ENCODE data around the gene TEX52. TPM values are rescaled to one million over a fixed set of nuclear protein-coding genes. Genes with fewer than 3 reads are reported as not detected.

TEX52 gene
- total and polyA plus RNA-seq, 12 donors = not detected

GRCh38 chr12:2858334-2858733 is 1.5 kb upstream of the TEX52 start:
- Histone ChIP-seq H3K4me1 (peaks cover 0 to 5% (median 0%) of the 10 kb centered on the region in 9 donors), H3K36me3 (peaks cover 0 to 55% (median 0%) of the 10 kb centered on the region in 9 donors), H3K9me3 (no peaks in the 10 kb centered on the region), H3K4me3 (no peak overlapping the region), H3K27me3 (no peaks in the 10 kb centered on the region), H3K27ac (peak overlapping the region in 3 of 10 donors; percentile 40 to 55 (median 50))
- TF ChIP-seq CTCF (IDR thresholded peaks at IDR 0.05) = no peak
- WGBS, 2 donors = 81 to 87% methylated on average over 2 of the region's 2 CpGs
- intact Hi-C loops (cut with DNase I) = loop anchor here in 8 of 10 donors (10.0 kb wide), 2 partner anchors 86 to 176 kb away; no protein-coding TSS in a partner anchor
- DNase-seq (no peak), ATAC-seq (peak in 1 of 8 donors; percentile 35)

GRCh38 chr12:2857576-2857975 is 737 bp upstream of the TEX52 start:
- Histone ChIP-seq H3K27me3 (no peaks in the 10 kb centered on the region), H3K36me3 (peaks cover 0 to 49% (median 0%) of the 10 kb centered on the region in 9 donors), H3K9me3 (no peaks in the 10 kb centered on the region), H3K4me3 (no peak overlapping the region), H3K4me1 (peaks cover 0 to 5% (median 0%) of the 10 kb centered on the region in 9 donors), H3K27ac (no peak overlapping the region)
- TF ChIP-seq CTCF (IDR thresholded peaks at IDR 0.05) = no peak
- intact Hi-C loops (cut with DNase I) = loop anchor here in 8 of 10 donors (10.0 kb wide), 2 partner anchors 87 to 177 kb away; no protein-coding TSS in a partner anchor
- no peak for ATAC-seq
- no peak for DNase-seq
- WGBS, 2 donors = 94 to 95% methylated on average over 7 of the region's 7 CpGs

- H3K4me1 ChIP-seq = peaks cover 0 to 5% (median 0%) of the 10 kb centered on the region in 9 donors
- intact Hi-C loops (cut with DNase I) = loop anchor here in 8 of 10 donors (10.0 kb wide), 2 partner anchors 89 to 179 kb away; no protein-coding TSS in a partner anchor
- WGBS, 2 donors = 87 to 93% methylated on average over 3 of the region's 3 CpGs
- no peak overlapping the region for H3K27ac ChIP-seq
- H3K9me3 ChIP-seq = no peaks in the 10 kb centered on the region
- no peaks in the 10 kb centered on the region for H3K27me3 ChIP-seq
- no peak for DNase-seq
- H3K36me3 ChIP-seq = peaks cover 0 to 37% (median 0%) of the 10 kb centered on the region in 9 donors
- no peak overlapping the region for H3K4me3 ChIP-seq
- no peak for ATAC-seq
- TF ChIP-seq CTCF (IDR thresholded peaks at IDR 0.05) = no peak
These were observed 788 bp downstream of the TEX52 start for GRCh38 chr12:2856051-2856450.

GRCh38 chr12:2855546-2855945 is 1.3 kb downstream of the TEX52 start:
- intact Hi-C loops (cut with DNase I) = loop anchor here in 8 of 10 donors (10.0 kb wide), 2 partner anchors 89 to 179 kb away; no protein-coding TSS in a partner anchor
- no peak for TF ChIP-seq CTCF (IDR thresholded peaks at IDR 0.05)
- H3K4me3 ChIP-seq = no peak overlapping the region
- H3K36me3 ChIP-seq = peaks cover 0 to 32% (median 0%) of the 10 kb centered on the region in 9 donors
- no peaks in the 10 kb centered on the region for H3K9me3 ChIP-seq
- peaks cover 0 to 5% (median 0%) of the 10 kb centered on the region in 9 donors for H3K4me1 ChIP-seq
- DNase-seq (no peak), ATAC-seq (no peak)
- H3K27me3 ChIP-seq = no peaks in the 10 kb centered on the region
- 96% methylated on average over 7 of the region's 7 CpGs for WGBS, 2 donors
- no peak overlapping the region for H3K27ac ChIP-seq

Measured in heart right ventricle (tissue), 16 donors.